GM18951 (cell line): Measurements from ENCODE around the gene LSAMP.
"Not testable (repeated sequence)": the region's sequence is repeated elsewhere in the genome, so short reads cannot be mapped to it uniquely, and the experiment has no call there.

ENCODE experiments used
- POLR2A ChIP-seq: IDR thresholded peaks from 4 replicates; pipeline ENCODE4 v1.6.1; 2011; ENCODE audit warnings: mild to moderate bottlenecking; ENCODE audit not compliant: insufficient read length, insufficient read depth; ENCODE audit errors: extremely low read depth
- in situ Hi-C: fragments of 300-500 bp; cut with MboI; formaldehyde crosslinking; loops from one replicate; pipeline ENCODE4 v1.12.0; 2022; ENCODE audit warnings: low sequenced_read_pairs, mixed read lengths, inconsistent platforms; ENCODE audit not compliant: unreplicated experiment

LSAMP gene

GRCh38 chr3:115855911-115856310 lies 589.4 kb downstream of the LSAMP start:
- in situ Hi-C loops: no loop called here
- no peak for TF ChIP-seq POLR2A

GRCh38 chr3:115853104-115853503 lies 592.2 kb downstream of the LSAMP start:
- no peak for TF ChIP-seq POLR2A
- in situ Hi-C loops: no loop called here

- in situ Hi-C loops: no loop called here
- TF ChIP-seq POLR2A: no peak
These were observed 593.0 kb downstream of the LSAMP start for GRCh38 chr3:115852278-115852677.

GRCh38 chr3:115851571-115851970 lies 593.7 kb downstream of the LSAMP start:
- no peak for TF ChIP-seq POLR2A
- in situ Hi-C loops: no loop called here

- in situ Hi-C loops: no loop called here
- no peak for TF ChIP-seq POLR2A
These were observed 596.6 kb downstream of the LSAMP start for GRCh38 chr3:115848641-115849040.

GRCh38 chr3:115845986-115846385 lies 599.3 kb downstream of the LSAMP start:
- no peak for TF ChIP-seq POLR2A
- in situ Hi-C loops: no loop called here

GRCh38 chr3:115844729-115845128 lies 600.6 kb downstream of the LSAMP start:
- in situ Hi-C loops: not testable (repeated sequence)

GRCh38 chr3:115843206-115843605 lies 602.1 kb downstream of the LSAMP start:
- in situ Hi-C loops: no loop called here
- no peak for TF ChIP-seq POLR2A

GRCh38 chr3:115839246-115839645 lies 606.0 kb downstream of the LSAMP start:
- in situ Hi-C loops: no loop called here
- TF ChIP-seq POLR2A: no peak

- in situ Hi-C loops: no loop called here
- TF ChIP-seq POLR2A: no peak
These were observed 606.5 kb downstream of the LSAMP start for GRCh38 chr3:115838786-115839185.

- TF ChIP-seq POLR2A: no peak
- in situ Hi-C loops: no loop called here
These were observed 608.3 kb downstream of the LSAMP start for GRCh38 chr3:115836944-115837343.

- in situ Hi-C loops: no loop called here
- no peak for TF ChIP-seq POLR2A
These were observed 609.3 kb downstream of the LSAMP start for GRCh38 chr3:115835946-115836345.

GRCh38 chr3:115834068-115834467 lies 611.2 kb downstream of the LSAMP start:
- TF ChIP-seq POLR2A: no peak
- in situ Hi-C loops: no loop called here

- in situ Hi-C loops: no loop called here
- TF ChIP-seq POLR2A: no peak
These were observed 612.2 kb downstream of the LSAMP start for GRCh38 chr3:115833074-115833473.

GRCh38 chr3:115832265-115832664 lies 613.0 kb downstream of the LSAMP start:
- in situ Hi-C loops: no loop called here
- no peak for TF ChIP-seq POLR2A
